ENCODE data around the gene BSCL2.
"Not testable (repeated sequence)": the region's sequence is repeated elsewhere in the genome, so short reads cannot be mapped to it uniquely, and the experiment has no call there.

Gene BSCL2

GRCh38 chr11:62687508-62688396, 19.5 kb downstream of the BSCL2 start:
- no peak for DNase-seq

- no peak for DNase-seq
Observed at GRCh38 chr11:62682518-62682917, 24.7 kb downstream of the BSCL2 start.

GRCh38 chr11:62680825-62681240, 26.4 kb downstream of the BSCL2 start:
- no peak for DNase-seq

- DNase-seq = peak; percentile 68 to 91 (median 84)
Observed at GRCh38 chr11:62678770-62679696, 28.2 kb downstream of the BSCL2 start, which contains the start of gene UBXN1. TSS of gene UBXN1 (minus strand) at chr11:62679073. CDS start at chr11:62678923, 150 bp downstream.

GRCh38 chr11:62678433-62678769, 28.8 kb downstream of the BSCL2 start:
- DNase-seq = peak in 1 of 14 donors; percentile 31

- DNase-seq = no peak
Observed at GRCh38 chr11:62677714-62678113, 29.5 kb downstream of the BSCL2 start.

GRCh38 chr11:62677156-62677555, 30.1 kb downstream of the BSCL2 start:
- no peak for DNase-seq

GRCh38 chr11:62676698-62677097, 30.5 kb downstream of the BSCL2 start:
- no peak for DNase-seq

- not testable (repeated sequence) for DNase-seq
Observed at GRCh38 chr11:62675415-62675814, 31.8 kb downstream of the BSCL2 start.

GRCh38 chr11:62673196-62673525, 34.1 kb downstream of the BSCL2 start:
- no peak for DNase-seq

GRCh38 chr11:62671608-62672389, 35.4 kb downstream of the BSCL2 start, which contains the start of the genes LBHD1 and UQCC3:
TSS of gene LBHD1 (minus strand) at chr11:62672267. CDS start at chr11:62670031, 2,236 bp downstream.
TSS of gene UQCC3 (plus strand) at chr11:62671673. CDS start at chr11:62671746, 73 bp downstream.
- DNase-seq = peak in 13 of 14 donors; percentile 53 to 91 (median 74)

- DNase-seq = no peak
Observed at GRCh38 chr11:62671236-62671607, 36.0 kb downstream of the BSCL2 start.

GRCh38 chr11:62669420-62670161, 37.6 kb downstream of the BSCL2 start:
- no peak for DNase-seq

GRCh38 chr11:62667460-62667859, 39.8 kb downstream of the BSCL2 start:
- DNase-seq = no peak

GRCh38 chr11:62666259-62666926, 40.8 kb downstream of the BSCL2 start:
- no peak for DNase-seq

- DNase-seq = peak in 7 of 14 donors; percentile 43 to 74 (median 62)
Observed at GRCh38 chr11:62665599-62666258, 41.5 kb downstream of the BSCL2 start.

GRCh38 chr11:62665075-62665598, 42.1 kb downstream of the BSCL2 start, which contains the start of the genes C11orf98 and CSKMT:
TSS of gene C11orf98 (minus strand) at chr11:62665210. CDS start at chr11:62665169, 41 bp downstream.
TSS of gene CSKMT (plus strand) at chr11:62665312. CDS start at chr11:62665880, 568 bp downstream.
- DNase-seq = peak; percentile 70 to 97 (median 94)

GRCh38 chr11:62664405-62665074, 42.7 kb downstream of the BSCL2 start:
- DNase-seq = no peak

GRCh38 chr11:62656796-62657429, 50.3 kb downstream of the BSCL2 start:
- DNase-seq = no peak

Data from C1 segment of cervical spinal cord (tissue), 14 donors.